A549 (cell line): ENCODE data around the gene SMC6. TPM values are rescaled to one million over a fixed set of nuclear protein-coding genes. Genes with fewer than 3 reads are reported as not detected.

Experiments used
- ATAC-seq, 2 experiments: fragments of 200-7000 bp in 1 of 2; fragments of >200 bp in 1 of 2; cut with Nextera tagmentation in 1 of 2; cut with Tn5 transposase in 1 of 2; 3 replicates each; pipeline versions ENCODE4 v1.8.0 to v1.9.1; 2018 to 2020; ENCODE audit warnings: mild to moderate bottlenecking in 1 of 2, moderate library complexity in 1 of 2
- CTCF ChIA-PET: fragments of 300-600 bp; sonication (Branson Sonifier 250); formaldehyde crosslinking; extraction: SDS; loops from one replicate; lab custom pipeline; 2021; ENCODE audit warnings: antibody characterized with exemption, inconsistent platforms; lab: Yijun Ruan, JAX
- POLR2A ChIA-PET: fragments of 350-600 bp; formaldehyde crosslinking; extraction: SDS; loops from one replicate; lab custom pipeline; 2021; ENCODE audit warnings: antibody characterized with exemption, inconsistent platforms; lab: Yijun Ruan, JAX
- DNase-seq, 2 experiments: peaks; one replicate each; pipeline versions ENCODE4 v3.0.0 to v3.0.0-alpha.2; 2011 to 2016; ENCODE audit warnings: low read depth in 1 of 2, low spot score in 1 of 2
- FAIRE-seq: peaks from 2 replicates; lab custom pipeline; 2011; peaks lifted over from hg19 to GRCh38; lab: Jason Lieb, UNC
- H3K27ac ChIP-seq, 2 experiments: fragments of >200 bp; sonication (Bioruptor Twin); formaldehyde crosslinking; 3 replicates each; pipeline ENCODE4 v1.5.1; 2016 to 2017
- H3K4me1 ChIP-seq: fragments of >200 bp; sonication (Bioruptor Twin); formaldehyde crosslinking; 3 replicates; pipeline ENCODE4 v1.6.1; 2016
- H3K4me2 ChIP-seq: fragments of >200 bp; sonication (Bioruptor Twin); formaldehyde crosslinking; 3 replicates; pipeline ENCODE4 v1.6.1; 2016
- H3K4me3 ChIP-seq: fragments of >200 bp; sonication (Bioruptor Twin); formaldehyde crosslinking; 3 replicates; pipeline ENCODE4 v1.5.1; 2016
- H3K9me3 ChIP-seq: fragments of >200 bp; sonication (Bioruptor Twin); formaldehyde crosslinking; 3 replicates; pipeline ENCODE4 v1.6.1; 2016
- CBX8 ChIP-seq: fragments of 200-600 bp; sonication (generic); IDR thresholded peaks from 2 replicates; pipeline ENCODE4 v1.6.1; 2016
- CEBPB ChIP-seq, 2 experiments: fragments of >200 bp in 1 of 2; sonication (Bioruptor Twin) in 1 of 2; formaldehyde crosslinking in 1 of 2; IDR thresholded peaks; 2 replicates each; pipeline ENCODE4 v1.6.1; 2012 to 2016
- CHD2 ChIP-seq: fragments of 150-350 bp; IDR thresholded peaks from 2 replicates; pipeline ENCODE4 v1.6.1; 2014; ENCODE audit warnings: low read length; ENCODE audit not compliant: partially characterized antibody
- EHF ChIP-seq: fragments of 250-450 bp; sonication (Bioruptor Pico); IDR thresholded peaks from 2 replicates; pipeline ENCODE4 v1.5.0; 2020; ENCODE audit warnings: mild to moderate bottlenecking
- ELK1 ChIP-seq: fragments of 150-350 bp; IDR thresholded peaks from 2 replicates; pipeline ENCODE4 v1.6.1; 2014; ENCODE audit warnings: low read depth, mild to moderate bottlenecking, low read length
- EP300 ChIP-seq, 2 experiments: fragments of >200 bp; sonication (Bioruptor Twin); formaldehyde crosslinking; IDR thresholded peaks; 2 replicates in 1 of 2; 3 replicates in 1 of 2; pipeline ENCODE4 v1.6.1; 2016 to 2017
- FOSB ChIP-seq: fragments of 250-450 bp; sonication (Bioruptor Pico); IDR thresholded peaks from 2 replicates; pipeline ENCODE4 v1.5.0; 2020; ENCODE audit warnings: mild to moderate bottlenecking, moderate library complexity
- FOXS1 ChIP-seq: fragments of 250-450 bp; sonication (Bioruptor Pico); IDR thresholded peaks from 2 replicates; pipeline ENCODE4 v1.5.0; 2020; ENCODE audit warnings: mild to moderate bottlenecking, moderate library complexity
- GATA3 ChIP-seq: IDR thresholded peaks from 2 replicates; pipeline ENCODE4 v1.6.1; 2012; ENCODE audit warnings: borderline replicate concordance
- HEYL ChIP-seq: fragments of 250-450 bp; sonication (Bioruptor Pico); IDR thresholded peaks from 2 replicates; pipeline ENCODE4 v1.8.0; 2021; ENCODE audit warnings: mild to moderate bottlenecking, moderate library complexity
- HOXA7 ChIP-seq: fragments of 250-450 bp; sonication (Bioruptor Pico); IDR thresholded peaks from 2 replicates; pipeline ENCODE4 v1.5.0; 2020; ENCODE audit warnings: mild to moderate bottlenecking, moderate library complexity
- HOXB5 ChIP-seq: fragments of 250-450 bp; sonication (Bioruptor Pico); IDR thresholded peaks from 2 replicates; pipeline ENCODE4 v1.5.0; 2020; ENCODE audit warnings: mild to moderate bottlenecking, moderate library complexity
- JUN ChIP-seq, 2 experiments: fragments of >200 bp; sonication (Bioruptor Twin); formaldehyde crosslinking; IDR thresholded peaks; 2 replicates in 1 of 2; 3 replicates in 1 of 2; pipeline ENCODE4 v1.6.1; 2016 to 2017
- KDM5A ChIP-seq: fragments of 200-600 bp; sonication (generic); IDR thresholded peaks from 2 replicates; pipeline ENCODE4 v1.6.1; 2016; ENCODE audit warnings: antibody characterized with exemption, mild to moderate bottlenecking
- MYC ChIP-seq: IDR thresholded peaks from 2 replicates; pipeline ENCODE4 v1.6.1; 2012; ENCODE audit warnings: mild to moderate bottlenecking, inconsistent platforms, low read length, improper control_type of control experiment, borderline replicate concordance
- NFE2L2 ChIP-seq: fragments of 150-350 bp; conservative IDR thresholded peaks from 2 replicates; pipeline ENCODE4 v1.6.1; 2014; ENCODE audit warnings: low read length
- POLR2AphosphoS2 ChIP-seq: conservative IDR thresholded peaks from 2 replicates; pipeline ENCODE4 v1.6.1; 2012; ENCODE audit warnings: low read length, improper control_type of control experiment, inconsistent platforms
- TP53 ChIP-seq: fragments of 250-450 bp; sonication (Bioruptor Pico); IDR thresholded peaks from 2 replicates; pipeline ENCODE4 v1.5.0; 2021; ENCODE audit warnings: mild to moderate bottlenecking, moderate library complexity
- USF2 ChIP-seq: fragments of 450-650 bp; IDR thresholded peaks from 2 replicates; pipeline ENCODE4 v1.6.1; 2014; ENCODE audit warnings: antibody characterized with exemption
- ZC3H11A ChIP-seq: fragments of 450-650 bp; IDR thresholded peaks from 2 replicates; pipeline ENCODE4 v1.6.1; 2014; ENCODE audit warnings: antibody characterized with exemption, mild to moderate bottlenecking
- ZSCAN20 ChIP-seq: fragments of 250-450 bp; sonication (Bioruptor Pico); IDR thresholded peaks from 2 replicates; pipeline ENCODE4 v1.8.0; 2022; ENCODE audit warnings: mild to moderate bottlenecking, moderate library complexity
- WGBS: methylation state at CpG from one replicate; pipeline ENCODE4 v1.1.6; 2017; ENCODE audit errors: missing lambda C conversion rate; 5-methylcytosine and 5-hydroxymethylcytosine counted together
- polyA plus RNA-seq, 4 experiments: library from polyadenylated mRNA; depleted of rRNA in 3 of 4; stranded (reverse); fragments of >200 nt; fragmentation: RNase III in 1 of 4; extraction: RNeasy Plus Mini Kit Qiagen cat#74134 plus additional on column Dnase treatment in 1 of 4; gene quantifications; 2 replicates in 3 of 4; 3 replicates in 1 of 4; pipeline ENCODE4 v1.2.3, GENCODE V29; 2011 to 2017
- TF ChIP-seq, protein P1 (sequence below): fragments of 200-600 bp; sonication (generic); IDR thresholded peaks from 2 replicates; pipeline ENCODE4 v1.6.1; 2016; ENCODE audit warnings: antibody characterized with exemption, mild to moderate bottlenecking, moderate library complexity
- TF ChIP-seq, protein P2 (sequence below): fragments of >200 bp; sonication (Bioruptor Twin); formaldehyde crosslinking; IDR thresholded peaks from 3 replicates; pipeline ENCODE4 v1.5.1; 2016
- TF ChIP-seq, protein P3 (sequence below): IDR thresholded peaks from 2 replicates; pipeline ENCODE4 v1.6.1; 2012

The SMC6 gene
- polyA plus RNA-seq, 2 of the 4 experiments (the other 2 are of a cell fraction) = 29.9 to 51.6 TPM

DNA sequence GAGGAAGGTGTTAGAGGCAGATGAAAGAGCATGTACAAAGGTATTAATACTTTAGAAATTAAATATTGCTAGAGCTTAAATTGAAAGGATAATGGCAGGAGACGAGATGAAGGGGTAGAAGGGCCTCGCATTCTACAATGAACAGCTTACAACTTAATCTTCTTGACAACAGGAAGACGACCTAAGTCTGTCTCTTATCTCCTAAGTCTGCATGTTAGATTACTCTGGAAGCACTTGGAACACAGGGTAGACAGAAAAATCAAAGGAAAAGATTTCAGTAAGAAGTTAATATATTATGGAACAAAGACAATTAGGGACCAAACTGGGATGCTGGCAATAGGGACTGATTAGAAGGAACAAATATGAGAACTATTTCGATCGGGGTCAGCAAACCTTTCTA is 34.9 kb downstream of the SMC6 start:
- FAIRE-seq = no peak

DNA sequence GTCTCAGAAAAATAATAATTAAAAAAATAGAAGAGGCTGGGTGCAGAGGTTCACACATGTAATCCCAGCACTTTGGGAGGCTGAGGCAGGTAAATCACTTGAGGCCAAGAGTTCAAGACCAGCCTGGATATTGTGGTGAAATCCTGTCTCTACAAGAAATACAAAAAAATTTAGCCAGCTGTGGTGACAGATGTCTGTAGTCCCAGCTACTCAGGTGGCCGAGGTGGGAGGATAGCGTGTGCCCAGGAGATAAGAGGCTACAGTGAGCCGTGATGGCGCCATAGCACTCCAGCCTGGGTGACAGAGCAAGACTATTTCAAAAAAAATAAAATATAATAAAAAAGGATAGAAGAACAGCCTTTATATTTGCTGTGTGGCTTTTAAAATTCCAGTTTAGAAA is 35.9 kb downstream of the SMC6 start:
- Histone ChIP-seq H3K4me1 (no peaks in the 10 kb centered on the region), H3K27ac (no peak overlapping the region)
- CTCF ChIA-PET = interaction anchor here (3.8 kb wide), 1 partner anchor 17 kb away, joined by 31 read pairs; no protein-coding TSS in a partner anchor
- WGBS = 96% methylated on average over 4 of the region's 4 CpGs
- TF ChIP-seq GATA3 (no peak), FOSB (CRISPR knock-in tag) (no peak), ZC3H11A (no peak), EHF (CRISPR knock-in tag) (no peak), TP53 (CRISPR knock-in tag) (no peak), POLR2AphosphoS2 (no peak), USF2 (no peak), MYC (no peak), HEYL (CRISPR knock-in tag) (no peak)
- TF ChIP-seq, protein P1, sequence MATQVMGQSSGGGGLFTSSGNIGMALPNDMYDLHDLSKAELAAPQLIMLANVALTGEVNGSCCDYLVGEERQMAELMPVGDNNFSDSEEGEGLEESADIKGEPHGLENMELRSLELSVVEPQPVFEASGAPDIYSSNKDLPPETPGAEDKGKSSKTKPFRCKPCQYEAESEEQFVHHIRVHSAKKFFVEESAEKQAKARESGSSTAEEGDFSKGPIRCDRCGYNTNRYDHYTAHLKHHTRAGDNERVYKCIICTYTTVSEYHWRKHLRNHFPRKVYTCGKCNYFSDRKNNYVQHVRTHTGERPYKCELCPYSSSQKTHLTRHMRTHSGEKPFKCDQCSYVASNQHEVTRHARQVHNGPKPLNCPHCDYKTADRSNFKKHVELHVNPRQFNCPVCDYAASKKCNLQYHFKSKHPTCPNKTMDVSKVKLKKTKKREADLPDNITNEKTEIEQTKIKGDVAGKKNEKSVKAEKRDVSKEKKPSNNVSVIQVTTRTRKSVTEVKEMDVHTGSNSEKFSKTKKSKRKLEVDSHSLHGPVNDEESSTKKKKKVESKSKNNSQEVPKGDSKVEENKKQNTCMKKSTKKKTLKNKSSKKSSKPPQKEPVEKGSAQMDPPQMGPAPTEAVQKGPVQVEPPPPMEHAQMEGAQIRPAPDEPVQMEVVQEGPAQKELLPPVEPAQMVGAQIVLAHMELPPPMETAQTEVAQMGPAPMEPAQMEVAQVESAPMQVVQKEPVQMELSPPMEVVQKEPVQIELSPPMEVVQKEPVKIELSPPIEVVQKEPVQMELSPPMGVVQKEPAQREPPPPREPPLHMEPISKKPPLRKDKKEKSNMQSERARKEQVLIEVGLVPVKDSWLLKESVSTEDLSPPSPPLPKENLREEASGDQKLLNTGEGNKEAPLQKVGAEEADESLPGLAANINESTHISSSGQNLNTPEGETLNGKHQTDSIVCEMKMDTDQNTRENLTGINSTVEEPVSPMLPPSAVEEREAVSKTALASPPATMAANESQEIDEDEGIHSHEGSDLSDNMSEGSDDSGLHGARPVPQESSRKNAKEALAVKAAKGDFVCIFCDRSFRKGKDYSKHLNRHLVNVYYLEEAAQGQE = no peak
- TF ChIP-seq, all 56 proteins: peak for 0
- FAIRE-seq (no peak), ATAC-seq (no peak), DNase-seq (no peak)
- Histone ChIP-seq H3K9me3 (no peaks in the 10 kb centered on the region), H3K4me3 (no peak overlapping the region), H3K4me2 (no peak overlapping the region)
- POLR2A ChIA-PET = no interaction called here

More for the DNA sequence above, 34.9 kb downstream of the SMC6 start:
- TF ChIP-seq CEBPB (IDR thresholded peaks at IDR 0.05) (no peak), GATA3 (no peak), EP300 (IDR thresholded peaks at IDR 0.05) (no peak), JUN (IDR thresholded peaks at IDR 0.05) (no peak), ELK1 (no peak)
- TF ChIP-seq, protein P2, sequence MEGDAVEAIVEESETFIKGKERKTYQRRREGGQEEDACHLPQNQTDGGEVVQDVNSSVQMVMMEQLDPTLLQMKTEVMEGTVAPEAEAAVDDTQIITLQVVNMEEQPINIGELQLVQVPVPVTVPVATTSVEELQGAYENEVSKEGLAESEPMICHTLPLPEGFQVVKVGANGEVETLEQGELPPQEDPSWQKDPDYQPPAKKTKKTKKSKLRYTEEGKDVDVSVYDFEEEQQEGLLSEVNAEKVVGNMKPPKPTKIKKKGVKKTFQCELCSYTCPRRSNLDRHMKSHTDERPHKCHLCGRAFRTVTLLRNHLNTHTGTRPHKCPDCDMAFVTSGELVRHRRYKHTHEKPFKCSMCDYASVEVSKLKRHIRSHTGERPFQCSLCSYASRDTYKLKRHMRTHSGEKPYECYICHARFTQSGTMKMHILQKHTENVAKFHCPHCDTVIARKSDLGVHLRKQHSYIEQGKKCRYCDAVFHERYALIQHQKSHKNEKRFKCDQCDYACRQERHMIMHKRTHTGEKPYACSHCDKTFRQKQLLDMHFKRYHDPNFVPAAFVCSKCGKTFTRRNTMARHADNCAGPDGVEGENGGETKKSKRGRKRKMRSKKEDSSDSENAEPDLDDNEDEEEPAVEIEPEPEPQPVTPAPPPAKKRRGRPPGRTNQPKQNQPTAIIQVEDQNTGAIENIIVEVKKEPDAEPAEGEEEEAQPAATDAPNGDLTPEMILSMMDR = no peak
- H3K4me2 ChIP-seq = no peak overlapping the region
- H3K4me1 ChIP-seq = no peaks in the 10 kb centered on the region
- H3K9me3 ChIP-seq = no peaks in the 10 kb centered on the region
- ChIA-PET POLR2A (no interaction called here), CTCF (interaction anchor here (0.5 to 3.8 kb wide), 18 partner anchors 10 to 662 kb away, joined by 3 to 31 read pairs (median 4); partner anchors contain the start of gene GEN1)
- no peak for DNase-seq
- no peak overlapping the region for H3K4me3 ChIP-seq
- 90% methylated on average over 5 of the region's 5 CpGs for WGBS
- H3K27ac ChIP-seq = no peak overlapping the region
- no peak for ATAC-seq

- Histone ChIP-seq H3K4me3 (no peak overlapping the region), H3K9me3 (no peaks in the 10 kb centered on the region), H3K27ac (no peak overlapping the region), H3K4me1 (no peaks in the 10 kb centered on the region), H3K4me2 (no peak overlapping the region)
- DNase-seq = no peak
- WGBS = 94% methylated on average over 1 of the region's 1 CpG
- ChIA-PET POLR2A (no interaction called here), CTCF (interaction anchor here (1.0 kb wide), 1 partner anchor 118 kb away, joined by 4 read pairs; no protein-coding TSS in a partner anchor)
- no peak for FAIRE-seq
- no peak for ATAC-seq
- no peak for TF ChIP-seq CEBPB (IDR thresholded peaks at IDR 0.05)
- TF ChIP-seq, protein P3, sequence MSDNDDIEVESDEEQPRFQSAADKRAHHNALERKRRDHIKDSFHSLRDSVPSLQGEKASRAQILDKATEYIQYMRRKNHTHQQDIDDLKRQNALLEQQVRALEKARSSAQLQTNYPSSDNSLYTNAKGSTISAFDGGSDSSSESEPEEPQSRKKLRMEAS = no peak
- TF ChIP-seq CBX8 = no peak
- no peak for TF ChIP-seq CHD2
- no peak for TF ChIP-seq KDM5A
- no peak for TF ChIP-seq NFE2L2
- TF ChIP-seq FOXS1 (CRISPR knock-in tag) = no peak
- no peak for TF ChIP-seq ZSCAN20 (CRISPR knock-in tag)
- no peak for TF ChIP-seq HOXA7 (CRISPR knock-in tag)
- TF ChIP-seq, protein P1 = no peak
- TF ChIP-seq HOXB5 (CRISPR knock-in tag) = no peak
Measured at GRCh38 chr2:17713291-17713690, 40.3 kb downstream of the SMC6 start.
